ENCODE measurements around the gene SAXO2. TPM values are rescaled to one million over a fixed set of nuclear protein-coding genes. Genes with fewer than 3 reads are reported as not detected.
"Not testable (repeated sequence)": the region's sequence is repeated elsewhere in the genome, so short reads cannot be mapped to it uniquely, and the experiment has no call there.

The SAXO2 gene
- total RNA-seq, 5 donors from 2014 or later (not counting 1 experiment from before 2014, with no cell fraction given) = 0.56 to 19.6 (median 2.1) TPM

DNA sequence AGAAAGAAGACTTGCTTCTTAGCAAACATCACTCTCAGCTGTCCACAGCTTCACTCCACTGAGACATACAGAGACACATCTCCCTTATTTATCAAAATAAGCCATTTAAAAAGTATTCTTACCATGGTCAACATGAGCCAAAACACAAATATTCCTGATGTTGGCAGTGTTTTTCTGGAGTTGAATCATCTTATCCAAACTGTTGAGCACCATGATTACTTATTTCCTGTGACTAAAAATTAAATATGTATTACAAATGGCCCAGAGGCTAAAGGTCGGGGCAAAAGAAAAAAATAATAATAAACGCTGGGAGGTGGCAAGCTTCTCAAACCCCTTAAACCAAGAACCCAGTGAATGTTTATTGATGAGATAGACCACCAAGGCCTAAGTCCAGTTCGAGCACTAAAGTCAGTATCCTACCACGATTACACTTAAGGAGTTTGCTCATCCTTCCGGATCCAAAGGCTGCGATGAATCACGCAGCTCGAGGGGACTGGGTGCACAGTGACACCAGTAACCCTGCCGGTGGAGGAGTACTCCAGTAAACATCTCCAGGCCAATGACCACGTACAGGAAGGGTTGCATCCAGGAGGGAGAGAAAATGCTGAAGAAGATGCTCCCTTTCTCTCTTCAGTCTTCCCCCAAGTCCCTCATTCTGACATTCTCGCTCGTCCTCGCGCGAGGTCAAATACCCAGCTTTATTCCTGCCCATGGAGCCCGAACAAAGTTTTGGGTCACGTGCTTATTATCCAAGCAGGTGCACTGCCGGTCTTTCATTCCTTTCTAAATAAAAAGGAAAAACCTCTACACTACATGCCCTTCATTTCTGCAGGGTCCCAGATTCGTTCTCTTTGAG is 824 bp upstream of the SAXO2 start:
- POLR2A ChIA-PET = interaction anchor here (0.6 kb wide), 2 partner anchors 24 to 216 kb away, joined by 3 read pairs; no protein-coding TSS in a partner anchor
- peaks cover 32 to 51% (median 33%) of the 10 kb centered on the region in 3 donors for H3K4me1 Mint-ChIP-seq

DNA sequence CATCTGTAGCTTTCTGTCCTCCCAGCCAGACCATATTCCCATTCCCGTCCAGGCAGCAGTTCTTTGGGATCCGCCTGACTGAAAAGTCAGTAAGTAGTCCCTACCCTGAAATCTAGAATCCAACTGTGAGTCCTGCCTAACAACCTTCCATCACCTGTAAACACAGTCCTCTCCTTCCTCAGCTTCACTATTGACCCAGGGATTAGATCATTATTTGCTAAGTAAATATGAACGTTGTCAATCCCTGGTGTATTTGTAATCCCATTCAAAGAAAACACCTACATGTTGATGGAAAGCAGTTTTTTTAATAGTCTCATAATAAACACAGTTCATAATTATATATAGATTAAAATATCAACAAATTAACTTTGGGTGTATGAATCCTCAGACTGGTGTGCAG is 732 bp downstream of the SAXO2 start:
- 73% methylated on average over 2 of the region's 3 CpGs for WGBS (ENCODE audit: insufficient coverage)
- no peaks in the 10 kb centered on the region for H3K9me3 ChIP-seq
- Mint-ChIP-seq H3K27me3 (no peaks in the 10 kb centered on the region), H3K4me1 (peaks cover 32 to 53% (median 34%) of the 10 kb centered on the region in 3 donors), H3K4me3 (peak overlapping the region; percentile 89 to 94 (median 92)), H3K9me3 (no peaks in the 10 kb centered on the region), H3K36me3 (peaks cover 8% of the 10 kb centered on the region), H3K27ac (peak overlapping the region in 1 of 2 donors; percentile 88)
- peaks cover 0 to 6% of the 10 kb centered on the region in 2 donors for H3K36me3 ChIP-seq (ENCODE audit: control insufficient read depth in 2 of 2, extremely low read depth in 1 of 2, insufficient read depth in 1 of 2, low read length in 1 of 2)
- POLR2A ChIA-PET = no interaction called here
- peak overlapping the region; percentile 52 for H3K27ac ChIP-seq (ENCODE audit: low read length)
- H3K4me3 ChIP-seq (ENCODE audit: control insufficient read depth in 1 of 2, extremely low read depth in 1 of 2, low read length in 1 of 2) = peak overlapping the region in 1 of 2 donors; percentile 79
- H3K27me3 ChIP-seq (replicated peaks in 1 of 2; ENCODE audit: control insufficient read depth in 2 of 2, extremely low read depth in 1 of 2, insufficient read depth in 2 of 2, low read length in 1 of 2) = no peaks in the 10 kb centered on the region
- ATAC-seq (replicated peaks in 1 of 4) (no peak), DNase-seq (no peak)
- CTCF ChIA-PET = no interaction called here
- peaks cover 11 to 15% of the 10 kb centered on the region in 2 experiments for H3K4me1 ChIP-seq (ENCODE audit: control insufficient read depth in 1 of 2, extremely low read depth in 1 of 2, insufficient read depth in 2 of 2, low read length in 2 of 2)

More for the DNA sequence above, 824 bp upstream of the SAXO2 start:
- Mint-ChIP-seq H3K36me3 (peaks cover 19% of the 10 kb centered on the region), H3K27ac (peak overlapping the region in 1 of 2 donors; percentile 61), H3K4me3 (peak overlapping the region; percentile 89 to 94 (median 92))
- WGBS (ENCODE audit: insufficient coverage) = 0% methylated on average over 7 of the region's 19 CpGs
- Histone ChIP-seq H3K27ac (ENCODE audit: low read length) (peak overlapping the region; percentile 18), H3K4me3 (ENCODE audit: control insufficient read depth in 1 of 2, extremely low read depth in 1 of 2, low read length in 1 of 2) (peak overlapping the region; percentile 69 to 79), H3K4me1 (ENCODE audit: control insufficient read depth in 1 of 2, extremely low read depth in 1 of 2, insufficient read depth in 2 of 2, low read length in 2 of 2) (peaks cover 11 to 15% of the 10 kb centered on the region in 2 experiments)
- not testable (repeated sequence) for ATAC-seq (replicated peaks in 1 of 4); H3K9me3 Mint-ChIP-seq; H3K27me3 ChIP-seq (replicated peaks in 1 of 2; ENCODE audit: control insufficient read depth in 2 of 2, extremely low read depth in 1 of 2, insufficient read depth in 2 of 2, low read length in 1 of 2); H3K36me3 ChIP-seq (ENCODE audit: control insufficient read depth in 2 of 2, extremely low read depth in 1 of 2, insufficient read depth in 1 of 2, low read length in 1 of 2); H3K9me3 ChIP-seq; H3K27me3 Mint-ChIP-seq
- CTCF ChIA-PET = interaction anchor here in 1 of 2 donors (1.0 kb wide), 1 partner anchor 22 kb away, joined by 3 read pairs; no protein-coding TSS in a partner anchor
- peak in 4 of 35 experiments; percentile 2 to 22 (median 12) for DNase-seq

DNA sequence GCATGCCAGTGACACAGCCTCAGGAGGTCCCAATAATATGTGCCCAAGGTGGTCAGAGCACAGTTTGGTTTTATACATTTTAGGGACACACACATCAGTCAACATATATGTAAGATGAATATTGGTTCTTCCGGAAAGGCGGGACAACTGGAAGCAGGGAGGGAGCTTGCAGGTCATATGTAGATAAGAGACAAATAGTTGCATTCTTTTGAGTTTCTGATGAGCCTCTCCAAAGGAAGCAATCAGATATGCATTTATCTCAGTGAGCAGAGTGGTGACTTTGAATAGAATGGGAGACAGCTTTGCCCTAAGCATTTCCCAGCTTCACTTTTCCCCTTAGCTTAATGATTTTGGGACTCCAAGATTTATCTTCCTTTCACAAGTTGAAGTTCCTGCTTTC is 4.5 kb downstream of the SAXO2 start:
- H3K36me3 Mint-ChIP-seq; H3K4me3 Mint-ChIP-seq; H3K36me3 ChIP-seq (ENCODE audit: control insufficient read depth in 2 of 2, extremely low read depth in 1 of 2, insufficient read depth in 1 of 2, low read length in 1 of 2); ATAC-seq (replicated peaks in 1 of 4); H3K27ac Mint-ChIP-seq; H3K9me3 ChIP-seq; POLR2A ChIA-PET; H3K27me3 ChIP-seq (replicated peaks in 1 of 2; ENCODE audit: control insufficient read depth in 2 of 2, extremely low read depth in 1 of 2, insufficient read depth in 2 of 2, low read length in 1 of 2); DNase-seq; H3K4me3 ChIP-seq (ENCODE audit: control insufficient read depth in 1 of 2, extremely low read depth in 1 of 2, low read length in 1 of 2); H3K27ac ChIP-seq (ENCODE audit: low read length); H3K9me3 Mint-ChIP-seq; H3K27me3 Mint-ChIP-seq: not testable (repeated sequence)
- H3K4me1 ChIP-seq (ENCODE audit: control insufficient read depth in 1 of 2, extremely low read depth in 1 of 2, insufficient read depth in 2 of 2, low read length in 2 of 2) = peaks cover 6 to 10% of the 10 kb centered on the region in 2 experiments
- H3K4me1 Mint-ChIP-seq = peaks cover 11 to 25% (median 15%) of the 10 kb centered on the region in 3 donors
- WGBS (ENCODE audit: insufficient coverage) = no CpG with 5 or more reads among the region's 2 CpGs
- CTCF ChIA-PET = interaction anchor here (0.7 to 0.8 kb wide), 2 partner anchors 31 to 36 kb away, joined by 3 read pairs; no protein-coding TSS in a partner anchor

DNA sequence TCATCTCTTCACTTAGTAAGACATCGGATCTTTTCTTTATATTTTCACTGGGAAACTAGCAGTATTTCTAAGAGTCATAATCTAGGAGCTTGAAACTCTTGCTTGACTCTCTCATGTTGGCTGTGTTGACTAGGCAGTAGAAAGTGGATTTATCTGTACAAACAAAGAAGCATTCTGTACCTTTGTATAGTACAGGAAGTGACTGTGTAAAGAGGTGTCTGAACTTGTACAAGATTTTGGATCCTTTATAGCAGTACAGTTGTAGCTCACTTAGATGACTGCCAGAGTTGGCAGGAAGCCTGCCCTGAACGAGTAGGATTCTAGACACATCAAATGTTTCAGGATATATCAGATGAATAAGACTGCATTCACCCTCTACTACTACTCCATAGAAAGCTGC is 5.8 kb downstream of the SAXO2 start:
- H3K9me3 Mint-ChIP-seq; H3K27ac ChIP-seq (ENCODE audit: low read length); POLR2A ChIA-PET; H3K36me3 Mint-ChIP-seq; CTCF ChIA-PET; H3K4me3 ChIP-seq (ENCODE audit: control insufficient read depth in 1 of 2, extremely low read depth in 1 of 2, low read length in 1 of 2); H3K27me3 ChIP-seq (replicated peaks in 1 of 2; ENCODE audit: control insufficient read depth in 2 of 2, extremely low read depth in 1 of 2, insufficient read depth in 2 of 2, low read length in 1 of 2); H3K4me3 Mint-ChIP-seq; H3K27me3 Mint-ChIP-seq; H3K36me3 ChIP-seq (ENCODE audit: control insufficient read depth in 2 of 2, extremely low read depth in 1 of 2, insufficient read depth in 1 of 2, low read length in 1 of 2); H3K27ac Mint-ChIP-seq; H3K9me3 ChIP-seq: not testable (repeated sequence)
- H3K4me1 ChIP-seq (ENCODE audit: control insufficient read depth in 1 of 2, extremely low read depth in 1 of 2, insufficient read depth in 2 of 2, low read length in 2 of 2) = peaks cover 0 to 10% of the 10 kb centered on the region in 2 experiments
- peak in 1 of 35 experiments; percentile 28 for DNase-seq
- no CpG with 5 or more reads among the region's 2 CpGs for WGBS (ENCODE audit: insufficient coverage)
- peaks cover 2 to 17% (median 6%) of the 10 kb centered on the region in 3 donors for H3K4me1 Mint-ChIP-seq
- peak; percentile 43 to 98 (median 60) for ATAC-seq (replicated peaks in 1 of 4)

DNA sequence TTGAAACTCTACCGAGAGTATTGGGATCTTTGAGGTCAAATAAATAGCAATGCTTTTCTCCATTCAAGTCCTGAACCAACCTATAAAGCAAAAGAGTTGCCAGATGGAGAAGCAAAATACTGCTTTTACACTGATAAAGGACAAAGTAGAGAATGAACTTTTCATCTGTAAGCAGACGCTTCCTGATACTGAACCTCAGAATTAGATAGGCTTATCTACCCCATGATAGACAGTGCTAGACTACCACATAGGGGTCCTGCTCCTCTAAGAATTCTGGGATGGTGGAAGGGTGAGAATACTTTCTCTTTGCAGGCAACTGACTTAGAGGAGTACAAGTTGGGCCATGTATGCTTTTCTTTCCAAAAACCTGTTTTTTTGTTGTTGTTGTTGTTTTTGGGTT is 9.5 kb downstream of the SAXO2 start:
- DNase-seq (no peak), ATAC-seq (replicated peaks in 1 of 4) (no peak)
- Mint-ChIP-seq H3K27ac (no peak overlapping the region), H3K36me3 (no peaks in the 10 kb centered on the region), H3K27me3 (peaks cover 0 to 11% of the 10 kb centered on the region in 2 donors), H3K9me3 (peaks cover 0 to 6% (median 0%) of the 10 kb centered on the region in 3 donors), H3K4me1 (peaks cover 0 to 3% (median 3%) of the 10 kb centered on the region in 3 donors), H3K4me3 (no peak overlapping the region)
- Histone ChIP-seq H3K27me3 (replicated peaks in 1 of 2; ENCODE audit: control insufficient read depth in 2 of 2, extremely low read depth in 1 of 2, insufficient read depth in 2 of 2, low read length in 1 of 2) (peaks cover 0 to 3% of the 10 kb centered on the region in 2 experiments), H3K9me3 (no peaks in the 10 kb centered on the region), H3K4me3 (ENCODE audit: control insufficient read depth in 1 of 2, extremely low read depth in 1 of 2, low read length in 1 of 2) (no peak overlapping the region), H3K27ac (ENCODE audit: low read length) (no peak overlapping the region), H3K36me3 (ENCODE audit: control insufficient read depth in 2 of 2, extremely low read depth in 1 of 2, insufficient read depth in 1 of 2, low read length in 1 of 2) (no peaks in the 10 kb centered on the region), H3K4me1 (ENCODE audit: control insufficient read depth in 1 of 2, extremely low read depth in 1 of 2, insufficient read depth in 2 of 2, low read length in 2 of 2) (peaks cover 0 to 7% of the 10 kb centered on the region in 2 experiments)
- CTCF ChIA-PET = no interaction called here
- WGBS (ENCODE audit: insufficient coverage) = no CpG with 5 or more reads among the region's 2 CpGs
- POLR2A ChIA-PET = no interaction called here

DNA sequence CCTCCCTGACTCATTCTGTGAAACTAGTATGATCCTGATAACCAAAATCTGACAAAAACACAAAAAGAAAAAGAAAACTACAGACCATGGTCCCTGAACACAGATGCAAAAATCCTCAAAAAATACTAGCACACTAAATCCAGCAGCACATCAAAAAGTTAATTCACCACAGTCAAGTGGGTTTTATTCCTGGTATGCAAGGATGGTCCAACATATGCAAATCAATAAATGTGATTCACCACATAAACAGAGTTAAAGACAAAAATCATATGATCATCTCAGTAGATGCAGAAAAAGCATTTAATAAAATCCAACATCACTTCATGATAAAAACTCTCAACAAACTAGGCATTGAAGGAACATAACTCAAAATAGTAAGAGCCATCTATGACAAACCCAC is 12.8 kb downstream of the SAXO2 start:
- Histone ChIP-seq H3K4me1 (ENCODE audit: control insufficient read depth in 1 of 2, extremely low read depth in 1 of 2, insufficient read depth in 2 of 2, low read length in 2 of 2) (no peaks in the 10 kb centered on the region), H3K4me3 (ENCODE audit: control insufficient read depth in 1 of 2, extremely low read depth in 1 of 2, low read length in 1 of 2) (no peak overlapping the region), H3K27me3 (replicated peaks in 1 of 2; ENCODE audit: control insufficient read depth in 2 of 2, extremely low read depth in 1 of 2, insufficient read depth in 2 of 2, low read length in 1 of 2) (peaks cover 0 to 3% of the 10 kb centered on the region in 2 experiments), H3K27ac (ENCODE audit: low read length) (no peak overlapping the region), H3K9me3 (no peaks in the 10 kb centered on the region), H3K36me3 (ENCODE audit: control insufficient read depth in 2 of 2, extremely low read depth in 1 of 2, insufficient read depth in 1 of 2, low read length in 1 of 2) (no peaks in the 10 kb centered on the region)
- Mint-ChIP-seq H3K27me3 (peaks cover 3 to 11% of the 10 kb centered on the region in 2 donors), H3K4me3 (no peak overlapping the region), H3K27ac (no peak overlapping the region), H3K9me3 (peaks cover 0 to 6% (median 0%) of the 10 kb centered on the region in 3 donors), H3K4me1 (no peaks in the 10 kb centered on the region), H3K36me3 (no peaks in the 10 kb centered on the region)
- ChIA-PET CTCF (no interaction called here), POLR2A (no interaction called here)
- no peak for ATAC-seq (replicated peaks in 1 of 4)
- DNase-seq = no peak
